CD4-positive, alpha-beta T cell treated with Interleukin-2 at 100 ng/mL for 4 hours (primary cell): ENCODE results near the gene TRAPPC1.

Experiments
- DNase-seq: peaks from one replicate; pipeline ENCODE4 v3.0.0-alpha.2; 2020; ENCODE audit warnings: low spot score

Gene TRAPPC1

DNA sequence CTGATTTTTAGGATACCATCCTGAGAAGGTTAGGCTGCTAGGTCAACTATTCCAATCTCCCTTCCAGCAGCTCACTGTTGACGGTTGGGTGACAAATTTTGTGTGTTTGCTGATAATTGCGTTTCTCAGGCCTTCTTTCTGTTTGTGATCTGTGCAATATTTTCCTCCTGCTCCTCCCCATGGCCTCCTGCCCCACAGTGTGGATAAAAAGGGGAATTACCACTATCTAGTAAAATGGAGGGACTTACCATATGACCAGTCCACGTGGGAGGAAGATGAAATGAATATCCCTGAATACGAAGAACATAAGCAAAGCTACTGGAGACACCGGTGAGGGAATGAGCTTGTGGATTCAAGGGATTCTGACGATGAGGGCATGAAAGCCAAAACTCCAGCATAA lies 34.0 kb downstream of the TRAPPC1 start:
- DNase-seq = peak; percentile 43

DNA sequence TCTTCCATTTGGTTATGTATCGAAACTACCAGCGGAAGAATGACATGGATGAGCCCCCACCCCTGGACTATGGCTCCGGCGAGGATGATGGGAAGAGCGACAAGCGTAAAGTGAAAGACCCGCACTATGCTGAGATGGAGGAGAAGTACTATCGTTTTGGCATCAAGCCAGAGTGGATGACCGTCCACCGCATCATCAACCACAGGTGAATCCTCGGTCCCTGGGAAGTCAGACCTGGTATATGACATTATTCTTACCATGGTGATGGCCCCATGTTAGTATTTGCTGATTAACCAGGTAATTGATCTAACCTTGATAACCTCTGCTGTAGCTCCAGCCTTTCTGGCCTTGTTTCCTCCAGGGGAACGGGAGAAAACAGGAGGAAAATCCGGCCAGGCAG lies 34.7 kb downstream of the TRAPPC1 start:
- no peak for DNase-seq

DNA sequence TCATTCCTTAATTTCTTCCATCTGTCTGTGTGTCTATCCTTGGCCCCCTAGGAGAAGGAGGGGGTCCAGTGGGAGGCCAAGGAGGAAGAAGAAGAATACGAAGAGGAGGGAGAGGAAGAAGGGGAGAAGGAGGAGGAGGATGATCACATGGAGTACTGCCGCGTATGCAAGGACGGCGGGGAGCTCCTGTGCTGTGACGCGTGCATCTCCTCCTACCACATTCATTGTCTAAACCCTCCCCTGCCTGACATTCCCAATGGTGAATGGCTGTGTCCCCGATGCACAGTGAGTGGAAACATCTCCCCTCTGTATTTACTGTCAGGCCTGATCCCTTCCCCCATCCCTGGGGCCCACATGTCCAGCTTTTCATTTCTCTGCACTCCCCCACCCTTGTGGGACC lies 36.9 kb downstream of the TRAPPC1 start:
- DNase-seq = no peak

DNA sequence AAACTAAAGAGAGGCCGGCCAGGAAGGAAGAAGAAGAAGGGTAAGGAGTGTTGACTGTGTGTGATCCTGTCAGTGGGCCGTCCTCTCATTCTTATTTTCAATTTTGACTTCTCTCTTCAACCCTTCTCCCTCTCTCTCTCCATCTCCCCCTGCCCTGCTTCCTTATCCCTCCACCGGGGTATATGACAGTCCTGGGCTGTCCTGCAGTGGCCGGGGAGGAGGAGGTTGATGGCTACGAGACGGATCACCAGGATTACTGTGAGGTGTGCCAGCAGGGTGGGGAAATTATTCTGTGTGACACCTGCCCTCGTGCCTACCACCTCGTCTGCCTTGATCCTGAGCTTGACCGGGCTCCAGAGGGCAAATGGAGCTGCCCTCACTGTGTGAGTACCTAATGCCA lies 37.5 kb downstream of the TRAPPC1 start:
- no peak for DNase-seq

DNA sequence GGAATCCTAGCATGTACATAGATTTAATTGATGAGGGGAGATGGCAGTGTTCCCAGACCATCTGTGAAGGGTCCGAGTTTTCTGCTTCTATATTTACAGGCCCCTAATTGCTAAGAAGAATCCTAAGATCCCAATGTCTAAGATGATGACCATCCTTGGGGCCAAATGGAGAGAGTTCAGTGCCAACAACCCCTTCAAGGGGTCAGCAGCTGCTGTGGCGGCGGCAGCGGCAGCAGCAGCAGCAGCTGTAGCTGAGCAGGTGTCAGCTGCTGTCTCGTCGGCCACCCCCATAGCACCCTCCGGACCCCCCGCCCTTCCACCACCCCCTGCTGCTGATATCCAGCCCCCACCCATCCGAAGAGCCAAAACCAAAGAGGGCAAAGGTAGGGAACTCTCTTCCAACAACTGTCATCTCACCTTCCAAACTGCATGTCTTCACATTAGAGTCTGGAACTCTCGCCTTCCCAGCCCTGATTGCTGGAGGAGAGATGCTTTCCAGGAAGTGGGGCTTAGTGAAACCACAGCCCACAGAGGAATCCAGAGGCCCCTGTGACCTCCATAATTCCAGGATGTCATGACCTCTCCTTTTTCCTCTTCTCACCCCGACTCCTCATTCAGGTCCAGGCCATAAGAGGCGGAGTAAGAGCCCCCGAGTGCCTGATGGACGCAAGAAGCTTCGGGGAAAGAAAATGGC lies 38.4 kb downstream of the TRAPPC1 start:
- no peak for DNase-seq

DNA sequence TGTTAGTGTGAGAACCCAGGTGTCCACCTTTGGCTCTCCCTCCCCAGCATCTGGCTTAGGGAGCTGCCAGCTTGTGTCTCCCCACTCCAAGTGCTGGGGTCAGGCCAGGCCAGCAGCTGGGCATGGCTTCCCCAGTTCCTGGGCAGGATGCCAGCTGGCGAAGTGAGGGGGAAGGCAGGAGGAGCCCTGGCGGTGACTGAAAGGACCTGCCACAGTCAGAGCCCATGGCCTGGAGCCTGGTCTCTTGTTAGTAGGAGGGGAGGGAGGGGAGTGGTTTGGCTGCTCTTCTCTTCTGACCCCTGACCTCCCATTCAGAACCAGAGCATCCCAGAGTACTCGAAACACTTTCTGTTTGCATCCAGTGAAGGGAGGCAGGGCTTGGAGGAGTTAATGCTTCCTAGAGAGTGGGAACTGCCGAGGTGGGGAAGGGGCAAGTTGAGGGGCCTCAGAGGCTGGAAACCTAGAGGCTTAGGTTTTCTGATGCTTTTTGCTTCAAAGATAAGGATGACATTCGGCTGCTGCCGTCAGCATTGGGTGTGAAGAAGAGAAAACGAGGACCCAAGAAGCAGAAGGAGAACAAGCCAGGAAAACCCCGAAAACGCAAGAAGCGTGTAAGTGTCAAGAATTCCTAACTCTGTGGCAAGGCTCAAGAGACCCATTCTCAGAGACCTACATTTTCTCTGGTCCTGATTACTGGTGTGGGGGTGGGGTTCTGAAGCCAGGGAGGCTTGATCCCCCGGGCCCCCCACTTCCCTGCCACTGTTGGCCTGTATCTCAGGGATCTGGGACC lies 42.4 kb downstream of the TRAPPC1 start:
- DNase-seq = peak; percentile 36

DNA sequence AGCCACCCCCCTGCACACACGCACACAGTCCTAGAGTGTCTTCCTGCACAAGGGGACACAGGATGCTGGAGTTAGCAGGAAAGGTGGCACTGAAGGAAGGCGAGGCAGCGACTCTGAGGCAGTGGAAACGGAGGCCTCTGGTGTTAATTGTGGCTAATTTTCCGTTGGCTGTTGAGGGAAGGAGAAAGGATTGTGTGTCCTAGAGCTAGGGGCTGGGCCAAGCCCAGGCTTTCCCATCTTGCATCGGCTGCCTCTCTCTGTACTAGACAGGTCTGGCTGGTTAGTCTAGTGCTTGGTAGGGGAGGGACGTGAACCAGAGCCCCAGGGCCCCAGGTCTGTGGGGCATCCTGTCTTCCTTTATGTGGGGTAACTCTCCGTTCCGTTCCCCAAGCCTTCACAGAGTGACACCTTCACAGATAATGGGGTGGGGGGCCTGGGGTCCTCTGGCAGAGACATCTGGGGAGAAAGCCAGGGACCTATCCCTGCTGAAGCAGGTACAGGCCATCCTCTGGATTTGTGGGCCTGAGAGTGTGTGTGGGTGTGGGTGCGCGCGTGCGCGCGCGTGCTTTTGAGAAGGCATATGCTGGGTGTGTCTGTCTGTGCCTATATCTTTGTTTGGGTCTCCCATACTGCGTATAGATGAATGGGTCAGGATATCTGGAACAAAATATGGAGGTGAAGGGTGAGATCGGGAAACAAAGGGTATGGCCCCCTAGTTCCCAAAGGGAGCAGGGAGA lies 43.4 kb downstream of the TRAPPC1 start, which contains the start of gene CHD3:
Gene CHD3, plus strand, starts transcription at position 606 of the 737 bp plus-strand sequence. CDS start 212 bp downstream, outside the sequence.
- DNase-seq = peak; percentile 32

DNA sequence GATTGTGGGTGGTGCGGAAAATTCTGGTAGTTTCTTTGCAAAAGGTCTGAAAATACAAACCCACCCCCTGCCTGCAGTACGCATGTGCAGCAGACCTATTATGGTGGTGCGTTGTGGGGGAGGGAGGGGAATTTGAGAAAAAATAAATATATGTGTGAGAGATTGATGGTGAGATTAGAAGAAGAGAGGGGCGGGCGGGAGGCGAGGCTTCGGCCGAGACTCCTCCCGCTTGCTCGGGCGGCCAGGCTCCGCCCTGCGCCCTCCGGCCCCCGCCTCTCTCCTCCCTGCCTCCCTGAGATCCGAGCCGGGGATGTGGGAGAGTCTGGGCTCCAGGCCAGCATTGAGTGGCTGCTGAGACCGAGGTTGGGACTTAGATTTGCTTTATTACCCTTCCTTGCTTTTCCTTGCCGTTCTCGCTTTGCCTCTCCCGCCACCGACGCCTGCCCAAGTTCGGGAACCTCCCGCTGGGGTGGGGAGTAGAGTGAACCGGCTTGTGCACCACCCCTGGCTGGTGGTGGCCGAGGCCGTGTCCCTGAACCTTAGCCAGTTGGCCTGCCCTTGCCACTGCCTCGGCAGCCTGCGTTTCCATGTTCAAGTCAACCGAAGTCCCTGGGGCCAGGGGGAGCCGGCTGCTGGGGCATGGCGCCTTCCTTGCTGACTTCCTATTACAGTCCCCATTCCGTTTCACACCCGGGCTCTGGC lies 44.1 kb downstream of the TRAPPC1 start:
- DNase-seq = peak; percentile 96

DNA sequence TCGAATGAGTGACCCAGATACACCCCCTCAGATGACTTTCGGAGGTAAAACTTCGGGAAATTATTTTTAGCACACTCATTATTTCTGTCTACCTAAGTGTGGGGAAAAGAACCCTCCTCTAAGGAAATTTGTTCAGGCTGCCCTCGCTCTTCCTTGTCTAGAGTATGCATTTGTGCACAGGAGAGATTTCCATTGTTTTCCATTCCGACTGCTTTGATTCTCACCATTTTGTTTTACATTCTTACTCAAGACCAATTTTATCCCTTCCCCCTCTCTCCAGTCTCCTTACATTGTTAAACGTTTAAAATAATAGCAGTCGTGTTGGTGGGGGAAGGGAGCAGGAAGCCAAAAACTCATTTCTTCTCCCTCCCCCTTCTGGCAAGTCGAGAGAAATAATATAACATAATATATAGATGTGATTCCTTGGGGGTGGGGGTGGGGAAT lies 44.7 kb downstream of the TRAPPC1 start:
- no peak for DNase-seq

DNA sequence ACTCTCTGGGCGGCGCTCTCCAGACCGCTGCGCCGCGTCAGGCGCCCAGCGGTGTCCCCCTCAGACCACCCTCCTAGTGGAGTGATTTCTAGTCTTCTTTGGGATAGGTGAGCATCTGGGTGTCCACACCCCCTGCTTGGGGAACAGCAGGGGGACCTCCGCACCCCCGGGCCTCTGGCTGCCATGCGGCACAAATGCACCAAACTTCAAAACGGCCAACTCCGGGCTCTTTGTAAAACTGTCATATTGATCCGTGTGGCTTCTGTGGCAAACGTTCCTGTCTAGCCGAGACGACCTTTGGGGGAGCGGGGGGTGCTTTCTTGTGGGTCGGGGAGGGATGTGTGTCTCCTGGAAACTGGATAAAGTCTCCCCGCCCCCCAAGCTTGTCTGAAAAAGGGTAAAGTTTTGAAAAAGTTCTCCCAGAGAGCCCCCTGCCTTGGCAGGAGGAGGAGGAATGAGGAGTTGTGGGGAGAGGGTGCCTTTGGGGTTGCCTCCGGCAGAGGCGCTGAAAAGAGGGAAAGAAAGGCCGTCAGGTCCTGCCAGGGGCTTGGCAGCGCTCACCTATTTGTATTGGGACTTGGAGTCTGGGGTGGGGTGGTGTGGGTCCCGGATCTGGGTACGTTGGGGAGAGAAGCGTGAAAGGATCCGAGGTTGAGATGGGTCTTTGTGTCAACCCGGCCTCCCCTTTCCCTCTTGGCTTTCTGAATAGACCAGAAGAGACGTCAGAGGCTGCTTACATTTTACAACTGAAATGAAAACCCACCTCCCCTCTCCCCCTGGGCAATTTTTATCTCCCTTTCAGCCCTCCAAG lies 45.3 kb downstream of the TRAPPC1 start:
- DNase-seq = peak; percentile 56

DNA sequence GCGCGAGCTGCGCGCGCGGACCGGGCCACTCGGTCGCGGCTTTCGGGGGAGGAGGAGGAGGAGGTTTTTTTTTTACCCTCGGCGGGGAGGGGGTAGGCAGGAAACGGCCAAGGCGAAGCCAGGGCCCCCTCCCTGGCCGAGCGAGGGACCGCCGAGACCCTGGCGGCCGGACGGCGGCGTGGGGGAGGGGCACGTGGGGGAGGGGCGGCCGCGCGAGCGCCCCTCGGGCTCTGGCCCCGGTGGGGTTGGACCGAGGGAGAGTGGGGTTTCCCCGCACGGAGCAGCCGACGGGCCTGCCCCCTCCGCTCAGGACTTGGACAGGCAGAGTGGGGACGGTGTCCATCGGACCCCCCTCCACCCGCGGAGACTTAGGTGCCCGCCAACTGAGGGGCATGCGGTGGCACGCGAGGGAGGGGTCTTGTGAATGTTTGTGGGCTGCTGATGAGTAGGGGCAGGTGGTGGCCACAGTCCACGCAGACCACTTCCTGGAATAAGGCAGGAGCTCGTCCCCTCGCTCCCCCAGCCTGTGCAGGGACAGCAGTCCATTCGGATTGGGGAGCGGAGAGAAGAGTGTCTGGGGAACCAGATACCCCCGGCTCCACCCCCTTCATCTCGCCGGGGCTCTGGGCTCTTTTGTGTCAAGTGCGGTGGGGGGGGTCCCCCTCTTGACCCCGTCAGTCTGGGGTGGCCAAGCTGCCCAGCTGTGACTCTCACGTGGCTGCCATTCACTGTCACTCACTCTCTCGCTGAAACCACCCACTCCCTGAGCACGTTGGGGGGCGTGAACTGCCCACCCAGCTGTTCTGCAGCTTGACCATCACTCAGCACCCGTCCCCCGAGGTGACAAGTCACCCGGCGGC lies 46.1 kb downstream of the TRAPPC1 start:
- DNase-seq = peak; percentile 30

DNA sequence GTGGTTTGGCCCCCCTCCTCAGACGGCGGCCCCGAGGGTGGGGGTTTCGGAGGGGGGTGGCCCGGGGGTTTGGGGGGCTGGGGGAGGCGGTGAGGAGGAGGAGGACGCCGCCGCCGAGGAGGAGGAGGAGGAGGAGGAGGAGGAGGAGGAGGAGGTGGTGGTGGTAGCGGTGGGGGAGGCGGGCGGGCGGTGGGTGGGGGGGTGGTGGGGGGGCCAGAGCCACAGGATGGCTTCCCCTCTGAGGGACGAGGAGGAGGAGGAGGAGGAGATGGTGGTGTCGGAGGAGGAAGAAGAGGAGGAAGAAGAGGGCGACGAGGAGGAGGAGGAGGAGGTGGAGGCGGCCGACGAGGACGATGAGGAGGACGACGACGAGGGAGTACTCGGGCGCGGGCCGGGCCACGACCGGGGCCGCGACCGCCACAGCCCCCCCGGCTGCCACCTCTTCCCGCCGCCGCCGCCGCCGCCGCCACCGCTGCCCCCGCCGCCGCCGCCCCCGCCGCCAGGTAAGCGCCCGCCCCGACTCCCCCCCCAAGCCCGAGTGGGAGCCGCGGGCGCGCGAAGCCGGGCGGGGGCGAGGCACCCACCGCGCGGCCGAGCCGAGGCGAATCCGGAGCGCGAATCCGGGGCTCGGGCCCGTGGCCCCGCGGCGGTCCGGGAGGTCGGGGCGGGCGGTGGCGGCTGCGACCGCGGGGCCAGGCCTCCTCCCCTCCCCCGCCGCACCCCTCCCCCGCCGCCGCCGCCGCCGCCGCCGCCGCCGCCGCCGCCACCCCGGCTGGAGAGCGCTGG lies 47.0 kb downstream of the TRAPPC1 start:
- DNase-seq = peak; percentile 20

DNA sequence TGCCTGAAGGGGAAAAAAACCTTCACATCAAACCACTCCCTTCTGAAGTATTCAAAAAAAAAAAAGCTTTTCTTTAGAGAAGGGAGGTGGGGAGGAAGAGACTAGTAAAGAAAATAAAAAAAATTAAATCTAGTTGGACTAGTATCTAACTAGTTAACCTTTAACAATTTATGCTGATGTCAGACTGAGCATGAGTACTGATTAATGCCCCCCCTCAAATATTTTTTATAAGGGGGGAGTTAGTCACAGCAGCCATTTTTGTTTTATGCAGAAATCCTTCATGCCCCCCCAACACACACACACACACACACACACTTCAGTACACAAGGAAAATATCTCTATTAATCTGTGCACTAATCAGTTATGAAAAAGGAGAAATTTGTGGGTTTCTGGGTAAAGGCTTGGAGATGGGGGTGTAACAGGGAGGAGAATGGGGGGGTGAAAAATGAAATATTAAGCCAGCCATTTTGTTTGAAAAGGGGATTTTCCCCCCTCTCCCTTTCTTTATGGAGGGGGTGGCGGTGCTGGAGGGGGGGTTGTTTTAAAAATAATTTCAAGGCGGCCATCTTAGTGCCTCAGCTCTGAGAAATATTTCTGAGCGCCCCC lies 47.9 kb downstream of the TRAPPC1 start:
- peak; percentile 58 for DNase-seq

DNA sequence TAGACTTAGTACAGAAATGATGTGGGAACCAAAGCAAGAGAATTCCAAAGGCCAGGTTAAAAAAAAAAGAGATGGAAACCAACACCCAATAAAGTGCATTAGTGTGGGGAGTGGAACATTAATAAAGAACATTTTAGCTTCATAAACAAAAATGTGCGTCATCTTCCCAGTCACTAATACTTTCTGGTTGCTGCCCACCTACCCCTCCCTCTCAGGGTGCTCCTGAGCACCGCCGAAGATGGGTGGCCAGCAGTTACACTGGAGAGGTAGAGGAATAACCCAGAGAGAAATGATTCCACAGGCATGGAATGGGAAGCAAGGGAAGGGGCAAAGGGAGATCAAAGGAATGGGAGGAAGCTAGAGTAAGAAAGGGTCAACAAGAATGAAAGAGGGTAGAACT lies 49.1 kb downstream of the TRAPPC1 start:
- DNase-seq = no peak

DNA sequence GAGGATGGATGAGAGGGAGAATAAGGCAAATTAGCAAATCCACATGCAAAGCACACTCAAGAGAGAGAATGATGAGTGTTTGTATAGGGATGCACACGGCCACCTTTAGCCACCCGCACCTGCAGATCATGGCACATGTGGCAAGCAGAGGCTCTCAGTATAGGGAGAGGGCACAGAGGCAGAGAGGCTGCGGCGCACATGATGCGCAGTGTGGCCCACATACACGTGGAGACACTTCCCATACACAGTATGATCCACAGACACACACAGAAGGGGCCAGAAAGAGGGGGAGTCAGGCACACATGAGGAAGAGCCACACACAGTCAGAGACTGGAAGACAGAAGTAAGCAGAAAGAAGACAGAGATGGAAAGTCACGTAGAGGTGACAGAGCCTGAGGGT lies 49.7 kb downstream of the TRAPPC1 start:
- DNase-seq = no peak

DNA sequence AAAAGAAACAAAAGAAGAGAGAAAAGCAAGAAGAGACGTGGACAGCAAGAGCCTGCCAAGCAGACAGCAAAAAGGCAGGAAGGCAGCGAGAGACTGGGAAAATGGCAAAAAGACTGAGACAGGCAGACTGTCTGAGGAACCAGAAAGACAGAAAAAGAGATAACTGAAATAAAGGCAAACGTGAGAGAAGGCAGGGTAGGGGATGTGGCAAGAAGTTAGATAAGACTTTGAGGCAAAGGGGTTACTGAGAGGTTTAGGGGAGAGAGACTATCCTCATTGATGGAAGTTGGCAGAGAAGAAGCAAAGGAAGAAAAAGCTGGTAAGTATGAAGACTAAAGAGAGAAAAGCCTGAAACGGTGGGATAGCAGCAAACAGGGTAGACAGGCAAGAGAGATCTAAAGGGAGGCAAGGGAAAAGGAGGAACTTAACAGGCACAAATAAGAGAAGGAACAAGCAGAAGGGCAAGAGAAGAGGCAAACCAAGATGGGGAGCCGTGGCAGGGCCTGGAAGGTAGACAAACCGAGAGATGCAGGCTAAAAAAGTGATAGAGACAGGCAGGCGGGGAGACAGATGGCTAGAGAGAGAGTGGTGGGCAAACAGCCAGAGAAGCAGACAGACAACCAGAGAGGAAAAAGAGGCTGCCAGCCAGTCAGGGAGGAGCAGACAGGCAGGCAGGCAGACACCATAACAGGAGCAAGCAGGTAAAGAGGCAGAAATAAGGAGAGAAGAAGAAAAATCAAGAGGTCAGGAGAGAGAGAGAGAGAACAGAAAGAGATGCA lies 50.3 kb downstream of the TRAPPC1 start:
- no peak for DNase-seq
